HEK293 (cell line): ENCODE results near the gene TBC1D24.

Source experiments
- CTCF ChIA-PET: fragments of 350-600 bp; formaldehyde crosslinking; extraction: SDS; loops from one replicate; lab custom pipeline; 2021; ENCODE audit warnings: antibody characterized with exemption; lab: Yijun Ruan, JAX
- POLR2A ChIA-PET: fragments of 300-600 bp; formaldehyde crosslinking; extraction: SDS; loops from one replicate; lab custom pipeline; 2020; ENCODE audit warnings: antibody characterized with exemption, inconsistent platforms; lab: Yijun Ruan, JAX
- H3K27ac ChIP-seq: fragments of 200-500 bp; sonication (Bioruptor generic); 2 replicates; pipeline ENCODE4 v1.5.1; 2014; ENCODE audit warnings: low read depth, low read length, control low read depth, inconsistent platforms; ENCODE audit errors: extremely low read depth
- H3K36me3 ChIP-seq, 2 experiments: fragments of 200-500 bp in 1 of 2; sonication (Bioruptor generic) in 1 of 2; 1 replicate in 1 of 2; 2 replicates in 1 of 2; pipeline ENCODE4 v1.5.1; 2014 to 2017; ENCODE audit warnings: inconsistent platforms in 2 of 2, low read length in 2 of 2; ENCODE audit not compliant: control insufficient read depth in 2 of 2, insufficient read depth in 1 of 2
- H3K4me1 ChIP-seq: fragments of 200-500 bp; sonication (Bioruptor generic); 2 replicates; pipeline ENCODE4 v1.5.1; 2014; ENCODE audit warnings: mild to moderate bottlenecking, low read length, inconsistent platforms; ENCODE audit not compliant: control insufficient read depth, insufficient read depth
- H3K4me3 ChIP-seq: 2 replicates; pipeline ENCODE4 v1.5.1; 2011; ENCODE audit warnings: low read depth, mild to moderate bottlenecking, control low read depth, low read length, moderate library complexity
- H3K9me3 ChIP-seq: fragments of 200-500 bp; sonication (Bioruptor generic); 2 replicates; pipeline ENCODE4 v1.5.1; 2014; ENCODE audit warnings: low read depth, low read length, inconsistent platforms; ENCODE audit not compliant: control insufficient read depth, insufficient read depth
- FEZF1 ChIP-seq: fragments of 450-650 bp; formaldehyde crosslinking; IDR thresholded peaks from 2 replicates; pipeline ENCODE4 v1.5.1; 2016; ENCODE audit warnings: missing biosample characterization, missing genetic modification characterization
- KLF7 ChIP-seq: fragments of 450-650 bp; formaldehyde crosslinking; IDR thresholded peaks from 2 replicates; pipeline ENCODE4 v1.5.1; 2016; ENCODE audit warnings: missing biosample characterization, missing genetic modification characterization, borderline replicate concordance
- KLF9 ChIP-seq: fragments of 450-650 bp; formaldehyde crosslinking; IDR thresholded peaks from 2 replicates; pipeline ENCODE4 v1.5.1; 2016; ENCODE audit warnings: missing biosample characterization, missing genetic modification characterization, low read depth
- OSR2 ChIP-seq: fragments of 450-650 bp; formaldehyde crosslinking; IDR thresholded peaks from 2 replicates; pipeline ENCODE4 v1.5.1; 2016; ENCODE audit warnings: missing biosample characterization, missing genetic modification characterization
- PBX3 ChIP-seq: sonication (generic); formaldehyde crosslinking; IDR thresholded peaks from 2 replicates; pipeline ENCODE4 v1.8.1; 2022; ENCODE audit warnings: mild to moderate bottlenecking, moderate library complexity, missing genetic modification reagents
- PRDM2 ChIP-seq: fragments of 450-650 bp; formaldehyde crosslinking; IDR thresholded peaks from 2 replicates; pipeline ENCODE4 v1.5.1; 2016; ENCODE audit warnings: missing biosample characterization, missing genetic modification characterization, borderline replicate concordance
- REST ChIP-seq: fragments of 450-650 bp; formaldehyde crosslinking; IDR thresholded peaks from 2 replicates; pipeline ENCODE4 v1.5.1; 2016; ENCODE audit warnings: missing biosample characterization, missing genetic modification characterization
- YY2 ChIP-seq: fragments of 450-650 bp; formaldehyde crosslinking; IDR thresholded peaks from 2 replicates; pipeline ENCODE4 v1.5.1; 2016; ENCODE audit warnings: missing biosample characterization, missing genetic modification characterization
- ZBTB21 ChIP-seq: fragments of 450-650 bp; formaldehyde crosslinking; IDR thresholded peaks from 2 replicates; pipeline ENCODE4 v1.5.1; 2017; ENCODE audit warnings: missing biosample characterization, missing genetic modification characterization
- ZBTB7A ChIP-seq: fragments of 450-650 bp; formaldehyde crosslinking; IDR thresholded peaks from 2 replicates; pipeline ENCODE4 v1.5.1; 2016; ENCODE audit warnings: low read depth, missing biosample characterization, missing genetic modification characterization
- ZBTB8A ChIP-seq: fragments of 450-650 bp; formaldehyde crosslinking; IDR thresholded peaks from 2 replicates; pipeline ENCODE4 v1.5.1; 2016; ENCODE audit warnings: missing biosample characterization, missing genetic modification characterization
- ZNF112 ChIP-seq: fragments of 450-650 bp; formaldehyde crosslinking; IDR thresholded peaks from 2 replicates; pipeline ENCODE4 v1.5.0; 2017; ENCODE audit warnings: missing biosample characterization, missing genetic modification characterization
- ZNF146 ChIP-seq: fragments of 450-650 bp; formaldehyde crosslinking; IDR thresholded peaks from 2 replicates; pipeline ENCODE4 v1.5.1; 2016; ENCODE audit warnings: missing biosample characterization, missing genetic modification characterization
- ZNF157 ChIP-seq: fragments of 450-650 bp; formaldehyde crosslinking; IDR thresholded peaks from 2 replicates; pipeline ENCODE4 v1.5.1; 2016; ENCODE audit warnings: missing biosample characterization, missing genetic modification characterization
- ZNF16 ChIP-seq: fragments of 450-650 bp; formaldehyde crosslinking; IDR thresholded peaks from 2 replicates; pipeline ENCODE4 v1.5.1; 2016; ENCODE audit warnings: low read depth, missing biosample characterization, missing genetic modification characterization
- ZNF169 ChIP-seq: fragments of 450-650 bp; formaldehyde crosslinking; IDR thresholded peaks from 2 replicates; pipeline ENCODE4 v1.5.1; 2016; ENCODE audit warnings: missing biosample characterization, missing genetic modification characterization
- ZNF280C ChIP-seq: fragments of 450-650 bp; formaldehyde crosslinking; IDR thresholded peaks from 2 replicates; pipeline ENCODE4 v1.5.1; 2016; ENCODE audit warnings: missing biosample characterization, missing genetic modification characterization
- ZNF292 ChIP-seq: fragments of 450-650 bp; formaldehyde crosslinking; IDR thresholded peaks from 2 replicates; pipeline ENCODE4 v1.5.1; 2016; ENCODE audit warnings: low read depth, missing biosample characterization, missing genetic modification characterization, borderline replicate concordance
- ZNF433 ChIP-seq: fragments of 450-650 bp; formaldehyde crosslinking; IDR thresholded peaks from 2 replicates; pipeline ENCODE4 v1.5.1; 2016; ENCODE audit warnings: missing biosample characterization, missing genetic modification characterization, low read depth
- ZNF501 ChIP-seq: fragments of 450-650 bp; formaldehyde crosslinking; IDR thresholded peaks from 2 replicates; pipeline ENCODE4 v1.5.1; 2016; ENCODE audit warnings: missing biosample characterization, missing genetic modification characterization
- ZNF654 ChIP-seq: fragments of 450-650 bp; formaldehyde crosslinking; IDR thresholded peaks from 2 replicates; pipeline ENCODE4 v1.5.1; 2016; ENCODE audit warnings: low read depth, missing biosample characterization, missing genetic modification characterization
- ZNF664 ChIP-seq: fragments of 450-650 bp; formaldehyde crosslinking; IDR thresholded peaks from 2 replicates; pipeline ENCODE4 v1.5.1; 2016; ENCODE audit warnings: missing biosample characterization, missing genetic modification characterization
- ZNF768 ChIP-seq: fragments of 450-650 bp; formaldehyde crosslinking; IDR thresholded peaks from 2 replicates; pipeline ENCODE4 v1.5.1; 2018; ENCODE audit warnings: missing biosample characterization, mild to moderate bottlenecking, missing genetic modification characterization
- ZNF792 ChIP-seq: fragments of 450-650 bp; formaldehyde crosslinking; IDR thresholded peaks from 2 replicates; pipeline ENCODE4 v1.5.1; 2016; ENCODE audit warnings: missing biosample characterization, missing genetic modification characterization
- ZSCAN16 ChIP-seq: fragments of 450-650 bp; formaldehyde crosslinking; IDR thresholded peaks from 2 replicates; pipeline ENCODE4 v1.5.1; 2016; ENCODE audit warnings: missing biosample characterization, missing genetic modification characterization

The TBC1D24 gene

GRCh38 chr16:2499454-2499853 is 24.5 kb downstream of the TBC1D24 start (continued):
- TF ChIP-seq PRDM2 (tag by site-specific recombination), result no peak
- TF ChIP-seq KLF7 (tag by site-specific recombination), result no peak
- TF ChIP-seq ZBTB7A (tag by site-specific recombination), result no peak
- TF ChIP-seq ZNF664 (tag by site-specific recombination), result no peak
- TF ChIP-seq OSR2 (tag by site-specific recombination), result no peak
- no peak for TF ChIP-seq ZNF16 (tag by site-specific recombination)
- no peak for TF ChIP-seq ZNF792 (tag by site-specific recombination)
- no peak for TF ChIP-seq YY2 (tag by site-specific recombination)
- TF ChIP-seq ZNF501, result no peak
- TF ChIP-seq PBX3 (CRISPR knock-in tag), result no peak
- no peak for TF ChIP-seq ZNF112 (tag by site-specific recombination)
- TF ChIP-seq ZNF292, result no peak
- no peak for TF ChIP-seq ZNF146
- TF ChIP-seq ZNF169 (tag by site-specific recombination), result no peak

GRCh38 chr16:2499890-2500429 is 25.0 kb downstream of the TBC1D24 start:
- POLR2A ChIA-PET, result interaction anchor here (0.6 kb wide), 1 partner anchor 45 kb away, joined by 3 read pairs; no protein-coding TSS in a partner anchor
- H3K36me3 ChIP-seq, result peaks cover 0 to 39% of the 10 kb centered on the region in 2 experiments; a peak in 1 of 3 replicates
- CTCF ChIA-PET, result interaction anchor here (0.6 to 2.6 kb wide), 2 partner anchors 32 to 305 kb away, joined by 3 to 28 read pairs; partner anchors contain the start of gene CASKIN1
- H3K4me1 ChIP-seq, result peaks cover 7% of the 10 kb centered on the region
- TF ChIP-seq KLF9 (tag by site-specific recombination), result no peak
- no peak for TF ChIP-seq KLF7 (tag by site-specific recombination)
- no peak for TF ChIP-seq ZNF280C (tag by site-specific recombination)
- TF ChIP-seq ZNF654, result no peak
- no peak for TF ChIP-seq ZBTB21 (tag by site-specific recombination)
- no peak for TF ChIP-seq ZNF433
- no peak for TF ChIP-seq ZNF157 (tag by site-specific recombination)
- TF ChIP-seq REST (tag by site-specific recombination), result no peak
- no peak for TF ChIP-seq ZBTB8A
- no peak for TF ChIP-seq FEZF1 (tag by site-specific recombination)
- TF ChIP-seq ZNF768, result no peak
- TF ChIP-seq ZSCAN16, result no peak
- no peak overlapping the region for H3K27ac ChIP-seq
- H3K9me3 ChIP-seq, result no peaks in the 10 kb centered on the region
- H3K4me3 ChIP-seq, result no peak overlapping the region
